Measurements from ENCODE around the gene MCCC1.

Gene MCCC1

DNA sequence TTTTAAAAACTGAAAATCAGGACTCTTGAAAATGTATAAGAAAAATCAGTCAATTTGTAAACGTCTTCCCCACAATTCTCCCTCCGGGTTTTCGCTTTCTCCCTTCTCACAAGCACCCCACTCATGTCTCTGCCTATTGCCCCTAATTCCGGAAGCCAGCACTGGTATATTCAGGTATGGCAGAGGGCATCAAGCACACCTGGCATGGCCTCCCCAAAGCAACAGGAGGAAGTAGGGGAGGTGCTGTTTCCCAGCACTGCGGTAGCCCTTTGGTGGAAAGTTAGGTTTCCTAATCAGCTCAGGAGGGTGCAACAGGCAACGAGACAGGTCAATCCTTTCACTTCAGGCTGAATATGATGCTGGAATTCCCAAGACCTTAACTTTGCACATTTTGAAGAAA, 33.1 kb upstream of the MCCC1 start:
- Histone ChIP-seq H3K36me3 (no peaks in the 10 kb centered on the region), H3K4me1 (ENCODE audit: control insufficient read depth in 1 of 2, insufficient read depth in 1 of 2, low read depth in 1 of 2, low read length in 1 of 2) (no peaks in the 10 kb centered on the region), H3K9me3 (no peaks in the 10 kb centered on the region), H3K27me3 (no peaks in the 10 kb centered on the region), H3K27ac (no peak overlapping the region), H3K4me3 (ENCODE audit: low read depth in 1 of 2, low read length in 1 of 2) (no peak overlapping the region)
- TF ChIP-seq, protein P1, sequence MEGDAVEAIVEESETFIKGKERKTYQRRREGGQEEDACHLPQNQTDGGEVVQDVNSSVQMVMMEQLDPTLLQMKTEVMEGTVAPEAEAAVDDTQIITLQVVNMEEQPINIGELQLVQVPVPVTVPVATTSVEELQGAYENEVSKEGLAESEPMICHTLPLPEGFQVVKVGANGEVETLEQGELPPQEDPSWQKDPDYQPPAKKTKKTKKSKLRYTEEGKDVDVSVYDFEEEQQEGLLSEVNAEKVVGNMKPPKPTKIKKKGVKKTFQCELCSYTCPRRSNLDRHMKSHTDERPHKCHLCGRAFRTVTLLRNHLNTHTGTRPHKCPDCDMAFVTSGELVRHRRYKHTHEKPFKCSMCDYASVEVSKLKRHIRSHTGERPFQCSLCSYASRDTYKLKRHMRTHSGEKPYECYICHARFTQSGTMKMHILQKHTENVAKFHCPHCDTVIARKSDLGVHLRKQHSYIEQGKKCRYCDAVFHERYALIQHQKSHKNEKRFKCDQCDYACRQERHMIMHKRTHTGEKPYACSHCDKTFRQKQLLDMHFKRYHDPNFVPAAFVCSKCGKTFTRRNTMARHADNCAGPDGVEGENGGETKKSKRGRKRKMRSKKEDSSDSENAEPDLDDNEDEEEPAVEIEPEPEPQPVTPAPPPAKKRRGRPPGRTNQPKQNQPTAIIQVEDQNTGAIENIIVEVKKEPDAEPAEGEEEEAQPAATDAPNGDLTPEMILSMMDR (IDR thresholded peaks at IDR 0.05) = no peak

GRCh38 chr3:183131735-183132134, 32.4 kb upstream of the MCCC1 start:
- no peaks in the 10 kb centered on the region for H3K9me3 ChIP-seq
- no peak overlapping the region for H3K4me3 ChIP-seq (ENCODE audit: low read depth in 1 of 2, low read length in 1 of 2)
- TF ChIP-seq, protein P1 (IDR thresholded peaks at IDR 0.05) = no peak
- no peaks in the 10 kb centered on the region for H3K27me3 ChIP-seq
- no peaks in the 10 kb centered on the region for H3K36me3 ChIP-seq
- H3K27ac ChIP-seq = no peak overlapping the region
- H3K4me1 ChIP-seq (ENCODE audit: control insufficient read depth in 1 of 2, insufficient read depth in 1 of 2, low read depth in 1 of 2, low read length in 1 of 2) = no peaks in the 10 kb centered on the region

DNA sequence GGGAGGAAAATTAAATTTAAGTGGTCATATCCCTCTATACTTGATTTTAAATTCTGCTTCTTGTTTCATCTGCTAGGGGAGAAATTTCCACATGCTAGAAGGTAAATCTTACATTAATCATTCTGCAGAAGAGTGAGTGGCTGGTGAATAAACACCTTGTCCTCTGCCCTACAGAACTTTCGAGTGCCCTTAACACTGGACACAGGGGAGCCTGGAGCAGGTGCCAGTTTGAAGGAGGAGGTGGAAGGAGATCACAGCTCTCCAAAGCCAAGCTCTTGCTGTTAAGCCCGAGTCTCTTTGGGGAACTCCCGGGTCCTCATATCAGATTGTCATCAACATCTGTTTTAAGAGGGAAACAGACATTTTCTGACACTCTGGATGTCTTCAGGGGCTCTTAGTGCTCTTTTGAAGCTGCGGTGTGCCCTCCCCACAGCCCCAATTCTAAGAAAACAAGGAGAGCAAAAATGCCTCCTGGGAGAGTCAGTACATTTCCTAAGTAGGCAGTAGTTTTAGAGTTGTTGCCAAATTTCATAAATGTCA, 32.0 kb upstream of the MCCC1 start:
- no peaks in the 10 kb centered on the region for H3K4me1 ChIP-seq (ENCODE audit: control insufficient read depth in 1 of 2, insufficient read depth in 1 of 2, low read depth in 1 of 2, low read length in 1 of 2)
- H3K36me3 ChIP-seq = no peaks in the 10 kb centered on the region
- TF ChIP-seq, protein P1 (IDR thresholded peaks at IDR 0.05) = no peak
- no peaks in the 10 kb centered on the region for H3K27me3 ChIP-seq
- H3K9me3 ChIP-seq = no peaks in the 10 kb centered on the region
- no peak overlapping the region for H3K4me3 ChIP-seq (ENCODE audit: low read depth in 1 of 2, low read length in 1 of 2)
- no peak overlapping the region for H3K27ac ChIP-seq

DNA sequence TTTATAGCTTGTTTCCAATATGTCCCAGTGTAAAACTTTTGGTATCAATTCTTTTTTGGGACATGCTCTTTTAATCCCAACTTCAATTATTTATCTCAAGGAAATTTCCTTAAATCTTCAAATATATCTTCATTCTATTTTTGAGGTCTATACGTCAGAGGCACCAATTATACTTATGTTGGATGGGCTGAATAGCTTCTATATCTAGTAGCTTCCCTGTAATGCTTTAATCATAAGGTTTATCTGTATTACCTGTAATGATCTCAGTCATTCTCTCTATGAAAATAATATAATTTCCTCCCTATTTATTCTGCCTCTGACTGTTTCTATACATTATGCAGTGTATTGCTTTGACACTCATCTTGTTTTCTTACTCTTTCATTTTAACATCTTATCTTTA, 29.9 kb upstream of the MCCC1 start:
- Histone ChIP-seq H3K27me3 (no peaks in the 10 kb centered on the region), H3K4me1 (ENCODE audit: control insufficient read depth in 1 of 2, insufficient read depth in 1 of 2, low read depth in 1 of 2, low read length in 1 of 2) (no peaks in the 10 kb centered on the region), H3K27ac (no peak overlapping the region), H3K9me3 (no peaks in the 10 kb centered on the region), H3K36me3 (no peaks in the 10 kb centered on the region), H3K4me3 (ENCODE audit: low read depth in 1 of 2, low read length in 1 of 2) (no peak overlapping the region)
- TF ChIP-seq, protein P1 (IDR thresholded peaks at IDR 0.05) = no peak

DNA sequence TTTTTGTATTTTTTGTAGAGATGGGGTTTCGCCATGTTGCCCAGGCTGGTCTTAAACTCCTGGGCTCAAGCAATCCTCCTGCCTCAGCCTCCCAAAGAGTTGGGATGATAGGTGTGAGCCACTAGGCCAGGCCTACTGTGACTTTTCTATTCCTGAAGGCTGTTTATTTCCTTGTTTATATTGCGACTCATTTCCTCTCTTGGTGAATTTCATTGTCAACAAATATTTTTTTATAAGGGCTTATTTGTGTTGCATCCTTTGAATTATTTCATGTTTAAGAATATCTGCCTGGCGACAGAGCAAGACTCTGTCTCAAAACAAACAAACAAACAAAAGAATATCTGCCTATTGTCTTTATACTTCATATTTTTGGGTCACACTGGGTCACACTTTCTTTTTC, 29.4 kb upstream of the MCCC1 start:
- H3K27ac ChIP-seq = no peak overlapping the region
- TF ChIP-seq, protein P1 (IDR thresholded peaks at IDR 0.05) = no peak
- no peak overlapping the region for H3K4me3 ChIP-seq (ENCODE audit: low read depth in 1 of 2, low read length in 1 of 2)
- no peaks in the 10 kb centered on the region for H3K27me3 ChIP-seq
- no peaks in the 10 kb centered on the region for H3K4me1 ChIP-seq (ENCODE audit: control insufficient read depth in 1 of 2, insufficient read depth in 1 of 2, low read depth in 1 of 2, low read length in 1 of 2)
- H3K36me3 ChIP-seq = no peaks in the 10 kb centered on the region
- no peaks in the 10 kb centered on the region for H3K9me3 ChIP-seq

DNA sequence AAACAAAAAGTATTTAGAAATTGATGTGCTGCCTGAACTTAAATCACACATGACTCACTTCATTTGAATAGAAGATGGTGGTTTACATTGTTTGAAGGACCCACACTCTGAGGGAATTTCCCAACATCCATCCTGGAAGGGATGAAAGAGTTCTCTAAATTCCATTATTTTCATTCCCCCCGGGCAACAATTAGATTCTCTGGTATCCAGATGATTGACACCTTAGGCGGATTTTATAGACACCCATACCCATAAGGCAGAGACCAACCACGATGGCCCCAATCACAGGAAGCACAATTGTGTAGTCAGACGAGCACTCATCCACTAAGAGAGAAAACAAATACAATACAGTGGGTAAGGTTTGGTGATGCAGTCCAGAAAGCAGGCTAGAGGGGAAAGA, 24.6 kb upstream of the MCCC1 start:
- TF ChIP-seq, protein P1 (IDR thresholded peaks at IDR 0.05) = no peak
- no peak overlapping the region for H3K27ac ChIP-seq

More for the DNA sequence above, 24.6 kb upstream of the MCCC1 start:
- Histone ChIP-seq H3K4me3 (ENCODE audit: low read depth in 1 of 2, low read length in 1 of 2) (no peak overlapping the region), H3K27me3 (no peaks in the 10 kb centered on the region), H3K4me1 (ENCODE audit: control insufficient read depth in 1 of 2, insufficient read depth in 1 of 2, low read depth in 1 of 2, low read length in 1 of 2) (no peaks in the 10 kb centered on the region), H3K9me3 (no peaks in the 10 kb centered on the region), H3K36me3 (no peaks in the 10 kb centered on the region)
